ENCODE data around the gene RPL37A. TPM values are rescaled to one million over a fixed set of nuclear protein-coding genes. Genes with fewer than 3 reads are reported as not detected.
A peak's percentile ranks its signal among the peaks of the same experiment; 100 is the strongest.

RPL37A gene
- total RNA-seq, 2 donors from 2014 or later: 3,101 to 3,324 TPM

- H3K9me3 ChIP-seq (ENCODE audit: control insufficient read depth, low read length, poor library complexity, severe bottlenecking): no peaks in the 10 kb centered on the region
- DNase-seq (no peak), ATAC-seq (no peak)
- H3K27me3 Mint-ChIP-seq: no peaks in the 10 kb centered on the region
- peaks cover 26% of the 10 kb centered on the region for H3K4me1 Mint-ChIP-seq
- H3K27ac Mint-ChIP-seq: no peak overlapping the region
- peaks cover 2% of the 10 kb centered on the region for H3K36me3 Mint-ChIP-seq (ENCODE audit: low read depth)
- H3K4me3 Mint-ChIP-seq: no peak overlapping the region
Measured at GRCh38 chr2:216495656-216496055, 3.0 kb upstream of the RPL37A start.

- Mint-ChIP-seq H3K4me1 (peaks cover 36% of the 10 kb centered on the region), H3K27me3 (no peaks in the 10 kb centered on the region), H3K36me3 (ENCODE audit: low read depth) (peaks cover 2% of the 10 kb centered on the region), H3K27ac (peak overlapping the region; percentile 97), H3K4me3 (peak overlapping the region; percentile 96)
- no peak for ATAC-seq
- no peak for DNase-seq
- H3K9me3 ChIP-seq (ENCODE audit: control insufficient read depth, low read length, poor library complexity, severe bottlenecking): no peaks in the 10 kb centered on the region
Measured at GRCh38 chr2:216497382-216498069, 1.1 kb upstream of the RPL37A start.

- no peak for ATAC-seq
- no peak for DNase-seq
- Mint-ChIP-seq H3K36me3 (ENCODE audit: low read depth) (peaks cover 4% of the 10 kb centered on the region), H3K27me3 (no peaks in the 10 kb centered on the region), H3K27ac (peak overlapping the region; percentile 97), H3K4me1 (peaks cover 39% of the 10 kb centered on the region), H3K4me3 (peak overlapping the region; percentile 96)
- H3K9me3 ChIP-seq (ENCODE audit: control insufficient read depth, low read length, poor library complexity, severe bottlenecking): no peaks in the 10 kb centered on the region
Measured at GRCh38 chr2:216498070-216498378, 620 bp upstream of the RPL37A start.

GRCh38 chr2:216499641-216500218, 1.1 kb downstream of the RPL37A start:
- peaks cover 45% of the 10 kb centered on the region for H3K4me1 Mint-ChIP-seq
- no peak for ATAC-seq

GRCh38 chr2:216500572-216500971, 1.9 kb downstream of the RPL37A start:
- Mint-ChIP-seq H3K36me3 (ENCODE audit: low read depth) (peaks cover 3% of the 10 kb centered on the region), H3K4me3 (peak overlapping the region; percentile 28), H3K27ac (peak overlapping the region; percentile 97), H3K27me3 (no peaks in the 10 kb centered on the region), H3K4me1 (peaks cover 43% of the 10 kb centered on the region)
- ATAC-seq (no peak), DNase-seq (no peak)
- H3K9me3 ChIP-seq (ENCODE audit: control insufficient read depth, low read length, poor library complexity, severe bottlenecking): no peaks in the 10 kb centered on the region

More at GRCh38 chr2:216499641-216500218, 1.1 kb downstream of the RPL37A start:
- DNase-seq: no peak
- Mint-ChIP-seq H3K36me3 (ENCODE audit: low read depth) (peaks cover 3% of the 10 kb centered on the region), H3K27ac (peak overlapping the region; percentile 97), H3K27me3 (no peaks in the 10 kb centered on the region), H3K4me3 (peak overlapping the region; percentile 96)
- no peaks in the 10 kb centered on the region for H3K9me3 ChIP-seq (ENCODE audit: control insufficient read depth, low read length, poor library complexity, severe bottlenecking)

- Mint-ChIP-seq H3K4me3 (no peak overlapping the region), H3K27ac (no peak overlapping the region), H3K4me1 (peaks cover 45% of the 10 kb centered on the region), H3K36me3 (ENCODE audit: low read depth) (peaks cover 3% of the 10 kb centered on the region), H3K27me3 (no peaks in the 10 kb centered on the region)
- ATAC-seq (no peak), DNase-seq (no peak)
- no peaks in the 10 kb centered on the region for H3K9me3 ChIP-seq (ENCODE audit: control insufficient read depth, low read length, poor library complexity, severe bottlenecking)
Measured at GRCh38 chr2:216501854-216502253, 3.2 kb downstream of the RPL37A start.

- peak overlapping the region; percentile 86 for H3K27ac Mint-ChIP-seq
- H3K4me3 Mint-ChIP-seq: peak overlapping the region; percentile 57
- no peak for DNase-seq
- H3K27me3 Mint-ChIP-seq: no peaks in the 10 kb centered on the region
- no peaks in the 10 kb centered on the region for H3K9me3 ChIP-seq (ENCODE audit: control insufficient read depth, low read length, poor library complexity, severe bottlenecking)
- ATAC-seq: no peak
- peaks cover 3% of the 10 kb centered on the region for H3K36me3 Mint-ChIP-seq (ENCODE audit: low read depth)
- H3K4me1 Mint-ChIP-seq: peaks cover 45% of the 10 kb centered on the region
Measured at GRCh38 chr2:216502381-216503158, 3.9 kb downstream of the RPL37A start.

GRCh38 chr2:216503159-216503629, 4.5 kb downstream of the RPL37A start:
- H3K36me3 Mint-ChIP-seq (ENCODE audit: low read depth): peaks cover 3% of the 10 kb centered on the region
- H3K4me1 Mint-ChIP-seq: peaks cover 42% of the 10 kb centered on the region
- H3K27ac Mint-ChIP-seq: peak overlapping the region; percentile 86
- no peak overlapping the region for H3K4me3 Mint-ChIP-seq
- no peaks in the 10 kb centered on the region for H3K27me3 Mint-ChIP-seq
- DNase-seq: no peak
- no peaks in the 10 kb centered on the region for H3K9me3 ChIP-seq (ENCODE audit: control insufficient read depth, low read length, poor library complexity, severe bottlenecking)
- ATAC-seq: no peak

- H3K27me3 Mint-ChIP-seq: no peaks in the 10 kb centered on the region
- DNase-seq: no peak
- peak overlapping the region; percentile 69 for H3K4me3 Mint-ChIP-seq
- H3K27ac Mint-ChIP-seq: peak overlapping the region; percentile 43
- ATAC-seq: no peak
- H3K4me1 Mint-ChIP-seq: peaks cover 43% of the 10 kb centered on the region
- peaks cover 3% of the 10 kb centered on the region for H3K36me3 Mint-ChIP-seq (ENCODE audit: low read depth)
- no peaks in the 10 kb centered on the region for H3K9me3 ChIP-seq (ENCODE audit: control insufficient read depth, low read length, poor library complexity, severe bottlenecking)
Measured at GRCh38 chr2:216503697-216504375, 5.2 kb downstream of the RPL37A start.

GRCh38 chr2:216504376-216504762, 5.7 kb downstream of the RPL37A start:
- no peak for DNase-seq
- Mint-ChIP-seq H3K4me1 (peaks cover 38% of the 10 kb centered on the region), H3K4me3 (peak overlapping the region; percentile 69), H3K27ac (peak overlapping the region; percentile 43), H3K36me3 (ENCODE audit: low read depth) (peaks cover 3% of the 10 kb centered on the region), H3K27me3 (no peaks in the 10 kb centered on the region)
- H3K9me3 ChIP-seq (ENCODE audit: control insufficient read depth, low read length, poor library complexity, severe bottlenecking): no peaks in the 10 kb centered on the region
- ATAC-seq: no peak

GRCh38 chr2:216505133-216506106, 6.8 kb downstream of the RPL37A start:
- peaks cover 29% of the 10 kb centered on the region for H3K4me1 Mint-ChIP-seq
- peak overlapping the region; percentile 50 for H3K4me3 Mint-ChIP-seq
- no peaks in the 10 kb centered on the region for H3K9me3 ChIP-seq (ENCODE audit: control insufficient read depth, low read length, poor library complexity, severe bottlenecking)
- no peak for DNase-seq
- peak overlapping the region; percentile 39 for H3K27ac Mint-ChIP-seq
- ATAC-seq: no peak
- no peaks in the 10 kb centered on the region for H3K27me3 Mint-ChIP-seq
- H3K36me3 Mint-ChIP-seq (ENCODE audit: low read depth): peaks cover 3% of the 10 kb centered on the region

All from T-helper 17 cell (primary cell).